Activated CD8-positive, alpha-beta T cell treated with anti-CD3 and anti-CD28 coated beads for 36 hours (primary cell): ENCODE measurements around the gene RBM12. TPM values are rescaled to one million over a fixed set of nuclear protein-coding genes. Genes with fewer than 3 reads are reported as not detected.

ENCODE experiments used
- ATAC-seq: fragments of 200-7000 bp; cut with Tn5 transposase; one replicate; pipeline ENCODE4 v1.10.0; 2021; ENCODE audit warnings: mild to moderate bottlenecking, moderate library complexity
- CTCF ChIA-PET: fragments of 350-600 bp; sonication (Branson Sonifier 250); formaldehyde crosslinking; loops from one replicate; lab custom pipeline; 2021; ENCODE audit warnings: antibody characterized with exemption; lab: Charles Lee
- POLR2A ChIA-PET: fragments of 350-600 bp; sonication (Branson Sonifier 250); formaldehyde crosslinking; loops from one replicate; lab custom pipeline; 2021; ENCODE audit warnings: antibody characterized with exemption; lab: Charles Lee
- DNase-seq: peaks from one replicate; pipeline ENCODE4 v3.0.0-alpha.2; 2020
- H3K27ac Mint-ChIP-seq: one replicate; pipeline ENCODE4 v1.8.0; 2021; ENCODE audit warnings: mild to moderate bottlenecking, mixed read lengths
- H3K27me3 Mint-ChIP-seq: one replicate; pipeline ENCODE4 v1.8.0; 2021; ENCODE audit warnings: mixed read lengths
- H3K36me3 Mint-ChIP-seq: one replicate; pipeline ENCODE4 v1.8.0; 2021; ENCODE audit warnings: low read depth, mixed read lengths
- H3K4me1 Mint-ChIP-seq: one replicate; pipeline ENCODE4 v1.8.0; 2021; ENCODE audit warnings: low read depth, mixed read lengths
- H3K4me3 Mint-ChIP-seq: one replicate; pipeline ENCODE4 v1.8.0; 2021; ENCODE audit warnings: mild to moderate bottlenecking, moderate library complexity, mixed read lengths
- H3K9me3 Mint-ChIP-seq: one replicate; pipeline ENCODE4 v1.8.0; 2021; ENCODE audit warnings: mixed read lengths
- intact Hi-C: fragments of 100-400 bp; cut with micrococcal nuclease; formaldehyde crosslinking; loops from one replicate; pipeline ENCODE4 v1.10.0; 2022
- total RNA-seq, 2 experiments: library from RNA; stranded (reverse); gene quantifications; one replicate each; pipeline ENCODE4 v1.2.3, GENCODE V29; 2021
- TF ChIP-seq, protein P1 (sequence below): fragments of 200-600 bp; IDR thresholded peaks from one replicate; pipeline ENCODE4 v1.8.0; 2022; ENCODE audit warnings: antibody characterized with exemption, mild to moderate bottlenecking

RBM12 gene
- total RNA-seq, 2 experiments from 2014 or later, result 111 to 114 TPM

GRCh38 chr20:35654415-35654814 is 10.3 kb downstream of the RBM12 start:
- CTCF ChIA-PET, result interaction anchor here (0.9 to 1.8 kb wide), 3 partner anchors 36 to 50 kb away, joined by 3 to 5 read pairs (median 4); no protein-coding TSS in a partner anchor
- no peak overlapping the region for H3K4me3 Mint-ChIP-seq

DNA sequence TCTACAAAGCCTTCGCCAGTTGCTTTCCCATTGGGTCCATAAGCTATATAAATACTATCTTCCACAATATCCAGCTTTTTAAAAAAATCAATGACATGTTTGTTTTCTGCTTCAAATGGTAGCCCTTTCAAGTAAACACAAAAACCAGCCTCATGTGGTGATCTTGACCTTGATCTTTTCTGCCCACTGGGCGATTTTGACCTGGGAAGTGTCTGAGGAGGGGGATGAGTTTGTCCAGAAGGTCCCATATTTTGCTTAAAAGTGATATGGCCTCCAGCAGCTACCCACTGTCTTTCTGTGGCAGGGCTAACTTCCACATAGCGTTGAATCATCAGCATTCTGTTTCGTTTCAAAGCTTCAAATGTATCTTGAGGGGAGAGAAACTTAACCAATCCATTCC is 10.8 kb downstream of the RBM12 start:
- H3K4me3 Mint-ChIP-seq, result no peak overlapping the region
- H3K27ac Mint-ChIP-seq, result no peak overlapping the region
- H3K9me3 Mint-ChIP-seq, result no peaks in the 10 kb centered on the region
- ATAC-seq, result no peak
- CTCF ChIA-PET, result interaction anchor here (0.9 kb wide), 1 partner anchor 35 kb away, joined by 4 read pairs; no protein-coding TSS in a partner anchor
- no peak for DNase-seq
- TF ChIP-seq, protein P1, sequence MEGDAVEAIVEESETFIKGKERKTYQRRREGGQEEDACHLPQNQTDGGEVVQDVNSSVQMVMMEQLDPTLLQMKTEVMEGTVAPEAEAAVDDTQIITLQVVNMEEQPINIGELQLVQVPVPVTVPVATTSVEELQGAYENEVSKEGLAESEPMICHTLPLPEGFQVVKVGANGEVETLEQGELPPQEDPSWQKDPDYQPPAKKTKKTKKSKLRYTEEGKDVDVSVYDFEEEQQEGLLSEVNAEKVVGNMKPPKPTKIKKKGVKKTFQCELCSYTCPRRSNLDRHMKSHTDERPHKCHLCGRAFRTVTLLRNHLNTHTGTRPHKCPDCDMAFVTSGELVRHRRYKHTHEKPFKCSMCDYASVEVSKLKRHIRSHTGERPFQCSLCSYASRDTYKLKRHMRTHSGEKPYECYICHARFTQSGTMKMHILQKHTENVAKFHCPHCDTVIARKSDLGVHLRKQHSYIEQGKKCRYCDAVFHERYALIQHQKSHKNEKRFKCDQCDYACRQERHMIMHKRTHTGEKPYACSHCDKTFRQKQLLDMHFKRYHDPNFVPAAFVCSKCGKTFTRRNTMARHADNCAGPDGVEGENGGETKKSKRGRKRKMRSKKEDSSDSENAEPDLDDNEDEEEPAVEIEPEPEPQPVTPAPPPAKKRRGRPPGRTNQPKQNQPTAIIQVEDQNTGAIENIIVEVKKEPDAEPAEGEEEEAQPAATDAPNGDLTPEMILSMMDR, result no peak
- H3K36me3 Mint-ChIP-seq, result peaks cover 36% of the 10 kb centered on the region
- no peaks in the 10 kb centered on the region for H3K27me3 Mint-ChIP-seq
- POLR2A ChIA-PET, result interaction anchor here (0.7 to 4.3 kb wide), 4 partner anchors 9 to 47 kb away, joined by 3 to 30 read pairs (median 10); partner anchors contain the start of genes CPNE1 and RBM12
- H3K4me1 Mint-ChIP-seq, result peaks cover 54% of the 10 kb centered on the region
- intact Hi-C loops, result no loop called here

More at GRCh38 chr20:35654415-35654814, 10.3 kb downstream of the RBM12 start:
- peaks cover 53% of the 10 kb centered on the region for H3K4me1 Mint-ChIP-seq
- POLR2A ChIA-PET, result interaction anchor here (1.0 to 4.3 kb wide), 4 partner anchors 9 to 36 kb away, joined by 4 to 30 read pairs (median 10); partner anchors contain the start of genes CPNE1 and RBM12
- no peaks in the 10 kb centered on the region for H3K27me3 Mint-ChIP-seq
- DNase-seq (no peak), ATAC-seq (no peak)
- no peak overlapping the region for H3K27ac Mint-ChIP-seq
- no peaks in the 10 kb centered on the region for H3K9me3 Mint-ChIP-seq
- peaks cover 34% of the 10 kb centered on the region for H3K36me3 Mint-ChIP-seq
- TF ChIP-seq, protein P1, result no peak
- intact Hi-C loops, result no loop called here

- TF ChIP-seq, protein P1, result no peak
- Mint-ChIP-seq H3K36me3 (peaks cover 39% of the 10 kb centered on the region), H3K9me3 (no peaks in the 10 kb centered on the region), H3K4me3 (no peak overlapping the region), H3K4me1 (peaks cover 55% of the 10 kb centered on the region), H3K27ac (no peak overlapping the region), H3K27me3 (no peaks in the 10 kb centered on the region)
- CTCF ChIA-PET, result interaction anchor here (0.9 kb wide), 1 partner anchor 34 kb away, joined by 4 read pairs; no protein-coding TSS in a partner anchor
- ATAC-seq (no peak), DNase-seq (no peak)
- POLR2A ChIA-PET, result interaction anchor here (0.7 to 4.3 kb wide), 5 partner anchors 8 to 89 kb away, joined by 3 to 30 read pairs (median 5); partner anchors contain the start of genes CPNE1 and RBM12
- intact Hi-C loops, result no loop called here
Observed at GRCh38 chr20:35653430-35653734, 11.3 kb downstream of the RBM12 start.

DNA sequence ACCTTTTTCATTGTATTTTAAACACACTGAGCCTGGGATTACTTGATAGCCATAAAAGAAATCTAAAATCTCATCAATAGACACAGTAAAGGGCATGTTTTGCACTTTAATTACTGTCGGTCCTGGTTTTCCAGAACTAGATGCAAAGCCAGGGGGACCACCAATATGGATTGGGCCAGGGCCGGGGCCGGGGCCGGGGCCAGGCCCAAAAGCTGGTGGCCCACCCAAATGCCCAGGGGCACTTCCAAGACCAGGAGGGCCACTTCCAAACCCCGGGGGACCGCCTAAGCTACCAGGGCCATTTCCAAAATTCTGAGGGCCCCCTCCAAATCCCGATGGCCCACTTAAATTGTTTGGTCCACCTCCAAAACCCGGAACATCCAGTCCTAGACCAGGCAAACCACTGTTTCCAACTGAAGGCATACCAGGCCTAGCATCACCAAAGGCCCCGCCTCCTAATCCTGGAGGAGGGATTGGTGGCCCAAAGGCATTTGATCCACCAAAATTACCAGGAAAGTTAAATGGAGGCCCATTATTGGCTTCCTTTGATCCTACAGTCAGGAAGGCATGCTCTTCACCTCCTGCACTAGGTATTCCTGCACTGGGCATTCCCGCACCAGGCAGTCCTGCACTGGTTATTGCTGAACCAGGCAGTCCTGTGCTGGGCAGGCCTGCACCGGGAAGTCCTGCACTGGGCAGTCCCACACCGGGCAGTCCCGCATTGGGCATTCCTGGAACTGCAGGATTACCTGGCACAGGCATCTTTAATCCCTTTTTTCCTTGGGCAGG is 11.9 kb downstream of the RBM12 start:
- no peaks in the 10 kb centered on the region for H3K27me3 Mint-ChIP-seq
- TF ChIP-seq, protein P1, result no peak
- ChIA-PET CTCF (interaction anchor here (0.9 kb wide), 1 partner anchor 8 kb away, joined by 3 read pairs; no protein-coding TSS in a partner anchor), POLR2A (interaction anchor here (0.7 to 4.3 kb wide), 7 partner anchors 8 to 90 kb away, joined by 3 to 30 read pairs (median 3); partner anchors contain the start of genes CPNE1 and RBM12)
- no peaks in the 10 kb centered on the region for H3K9me3 Mint-ChIP-seq
- peak overlapping the region; percentile 42 for H3K27ac Mint-ChIP-seq
- ATAC-seq (no peak), DNase-seq (no peak)
- no peak overlapping the region for H3K4me3 Mint-ChIP-seq
- H3K4me1 Mint-ChIP-seq, result peaks cover 55% of the 10 kb centered on the region
- intact Hi-C loops, result no loop called here
- H3K36me3 Mint-ChIP-seq, result peaks cover 41% of the 10 kb centered on the region
